Mesenchymal stem cell (in vitro differentiated cells and primary cell): ENCODE measurements around the gene ANKS1B.
"Not testable (repeated sequence)": the region's sequence is repeated elsewhere in the genome, so short reads cannot be mapped to it uniquely, and the experiment has no call there.

ENCODE experiments used
- DNase-seq: peaks from one replicate; pipeline ENCODE4 v3.0.0-alpha.2; 2013
- H2AFZ ChIP-seq: one replicate; pipeline ENCODE4 v1.6.1; 2013; ENCODE audit warnings: low read depth, mild to moderate bottlenecking, control low read depth, inconsistent platforms, low read length, moderate library complexity
- H2AK5ac ChIP-seq: 2 replicates; pipeline ENCODE4 v1.6.1; 2013; ENCODE audit warnings: low read length, moderate library complexity, mild to moderate bottlenecking, inconsistent platforms; ENCODE audit not compliant: severe bottlenecking
- H2BK120ac ChIP-seq: one replicate; pipeline ENCODE4 v1.6.1; 2013; ENCODE audit warnings: low read depth, mild to moderate bottlenecking, inconsistent platforms, low read length, moderate library complexity
- H2BK12ac ChIP-seq, 2 experiments: one replicate each; pipeline ENCODE4 v1.6.1; 2013; ENCODE audit warnings: inconsistent platforms in 2 of 2, low read length in 2 of 2, mild to moderate bottlenecking in 2 of 2, moderate library complexity in 2 of 2, control low read depth in 1 of 2
- H2BK15ac ChIP-seq: one replicate; pipeline ENCODE4 v1.6.1; 2013; ENCODE audit warnings: mild to moderate bottlenecking, low read depth, inconsistent platforms; ENCODE audit not compliant: poor library complexity, severe bottlenecking
- H2BK5ac ChIP-seq: 2 replicates; pipeline ENCODE4 v1.6.1; 2013; ENCODE audit warnings: low read depth, mild to moderate bottlenecking, low read length, control low read depth, inconsistent platforms; ENCODE audit not compliant: poor library complexity, severe bottlenecking
- H3K14ac ChIP-seq, 2 experiments: one replicate each; pipeline ENCODE4 v1.6.1; 2013; ENCODE audit warnings: inconsistent platforms in 2 of 2, low read length in 2 of 2, control low read depth in 1 of 2, mild to moderate bottlenecking in 1 of 2, moderate library complexity in 1 of 2
- H3K18ac ChIP-seq, 2 experiments: one replicate each; pipeline ENCODE4 v1.6.1; 2013; ENCODE audit warnings: inconsistent platforms in 2 of 2, low read length in 2 of 2, control low read depth in 1 of 2, low read depth in 1 of 2, mild to moderate bottlenecking in 1 of 2
- H3K23ac ChIP-seq, 2 experiments: one replicate each; pipeline ENCODE4 v1.6.1; 2013; ENCODE audit warnings: inconsistent platforms in 2 of 2, low read length in 2 of 2, mild to moderate bottlenecking in 2 of 2, moderate library complexity in 2 of 2, control low read depth in 1 of 2
- H3K27ac ChIP-seq: 2 replicates; pipeline ENCODE4 v1.5.1; 2013; ENCODE audit warnings: mild to moderate bottlenecking, moderate library complexity, low read length, control low read depth, inconsistent platforms; ENCODE audit not compliant: poor library complexity, severe bottlenecking
- H3K27me3 ChIP-seq, 2 experiments: 2 replicates each; pipeline versions ENCODE4 v1.6.1 to v1.7.0; 2013; ENCODE audit warnings: low read length in 2 of 2, mild to moderate bottlenecking in 2 of 2, moderate library complexity in 2 of 2, control low read depth in 1 of 2, inconsistent platforms in 1 of 2; ENCODE audit not compliant: control insufficient read depth in 1 of 2, insufficient read depth in 1 of 2
- H3K36me3 ChIP-seq, 2 experiments: 2 replicates each; pipeline versions ENCODE4 v1.6.1 to v1.7.0; 2013; ENCODE audit warnings: low read length in 2 of 2, control low read depth in 1 of 2, inconsistent platforms in 1 of 2, low read depth in 1 of 2, mild to moderate bottlenecking in 1 of 2; ENCODE audit not compliant: insufficient read depth in 2 of 2, control insufficient read depth in 1 of 2
- H3K4ac ChIP-seq, 2 experiments: one replicate each; pipeline ENCODE4 v1.6.1; 2013; ENCODE audit warnings: inconsistent platforms in 2 of 2, low read length in 2 of 2, mild to moderate bottlenecking in 2 of 2, moderate library complexity in 2 of 2, control low read depth in 1 of 2, low read depth in 1 of 2
- H3K4me1 ChIP-seq: 2 replicates; pipeline ENCODE4 v1.6.1; 2013; ENCODE audit warnings: low read depth, low read length, control low read depth; ENCODE audit not compliant: control insufficient read depth, insufficient read depth
- H3K4me2 ChIP-seq: 2 replicates; pipeline ENCODE4 v1.6.1; 2013; ENCODE audit warnings: low read length, mild to moderate bottlenecking, inconsistent platforms; ENCODE audit not compliant: poor library complexity, severe bottlenecking
- H3K4me3 ChIP-seq, 2 experiments: 2 replicates each; pipeline versions ENCODE4 v1.5.1 to v1.7.0; 2013; ENCODE audit warnings: low read length in 2 of 2, mild to moderate bottlenecking in 2 of 2, control low read depth in 1 of 2, low read depth in 1 of 2; ENCODE audit not compliant: insufficient read depth in 1 of 2
- H3K79me1 ChIP-seq: replicated peaks from 2 replicates; pipeline ENCODE4 v1.6.1; 2013; ENCODE audit warnings: mild to moderate bottlenecking, control low read depth, low read length, inconsistent platforms; ENCODE audit not compliant: poor library complexity, severe bottlenecking
- H3K9ac ChIP-seq: 2 replicates; pipeline ENCODE4 v1.7.0; 2013; ENCODE audit warnings: mild to moderate bottlenecking, low read length, moderate library complexity
- H3K9me3 ChIP-seq: 2 replicates; pipeline ENCODE4 v1.7.0; 2013; ENCODE audit warnings: mild to moderate bottlenecking, low read length; ENCODE audit not compliant: control insufficient read depth
- H4K8ac ChIP-seq: one replicate; pipeline ENCODE4 v1.6.1; 2013; ENCODE audit warnings: inconsistent platforms, mild to moderate bottlenecking, low read length, moderate library complexity
- H4K91ac ChIP-seq: one replicate; pipeline ENCODE4 v1.6.1; 2013; ENCODE audit warnings: mild to moderate bottlenecking, low read length, inconsistent platforms
- WGBS: methylation state at CpG from one replicate; pipeline ENCODE4 v1.1.7; 2013; ENCODE audit warnings: mixed read lengths; 5-methylcytosine and 5-hydroxymethylcytosine counted together

Gene ANKS1B

GRCh38 chr12:99039367-99040120 lies 945.2 kb downstream of the ANKS1B start:
- no peak overlapping the region for H3K4me3 ChIP-seq
- no peak overlapping the region for H3K4ac ChIP-seq
- H4K91ac ChIP-seq: no peak overlapping the region
- H4K8ac ChIP-seq: no peak overlapping the region
- H2AFZ ChIP-seq: no peak overlapping the region
- H3K36me3 ChIP-seq: no peaks in the 10 kb centered on the region
- no peak overlapping the region for H2BK5ac ChIP-seq
- 77% methylated on average over 5 of the region's 9 CpGs for WGBS
- no peak overlapping the region for H2BK15ac ChIP-seq
- H3K27me3 ChIP-seq: peaks cover 0 to 9% of the 10 kb centered on the region in 2 experiments
- H2BK120ac ChIP-seq: no peak overlapping the region
- no peaks in the 10 kb centered on the region for H3K4me1 ChIP-seq
- H2AK5ac ChIP-seq: no peak overlapping the region
- no peak overlapping the region for H3K4me2 ChIP-seq
- H3K79me1 ChIP-seq: no peaks in the 10 kb centered on the region
- H3K27ac ChIP-seq: no peak overlapping the region
- no peaks in the 10 kb centered on the region for H3K9me3 ChIP-seq
- no peak overlapping the region for H2BK12ac ChIP-seq
- H3K18ac ChIP-seq: no peak overlapping the region
- DNase-seq: no peak
- no peak overlapping the region for H3K9ac ChIP-seq
- H3K14ac ChIP-seq: no peak overlapping the region
- no peak overlapping the region for H3K23ac ChIP-seq

GRCh38 chr12:99036566-99036965 lies 948.2 kb downstream of the ANKS1B start:
- H4K8ac ChIP-seq: no peak overlapping the region
- H3K27me3 ChIP-seq: peaks cover 0 to 6% of the 10 kb centered on the region in 2 experiments
- H3K4me3 ChIP-seq: no peak overlapping the region
- H3K79me1 ChIP-seq: no peaks in the 10 kb centered on the region
- no peak overlapping the region for H3K4me2 ChIP-seq
- H2BK15ac ChIP-seq: no peak overlapping the region
- no peak overlapping the region for H4K91ac ChIP-seq
- H3K4ac ChIP-seq: no peak overlapping the region
- H3K14ac ChIP-seq: no peak overlapping the region
- no peaks in the 10 kb centered on the region for H3K36me3 ChIP-seq
- H2BK120ac ChIP-seq: no peak overlapping the region
- no peak overlapping the region for H3K23ac ChIP-seq
- no peak overlapping the region for H2AFZ ChIP-seq
- no peak for DNase-seq
- no peak overlapping the region for H2AK5ac ChIP-seq
- no peaks in the 10 kb centered on the region for H3K9me3 ChIP-seq
- H3K4me1 ChIP-seq: no peaks in the 10 kb centered on the region
- no peak overlapping the region for H2BK12ac ChIP-seq
- no peak overlapping the region for H2BK5ac ChIP-seq
- no peak overlapping the region for H3K27ac ChIP-seq
- no peak overlapping the region for H3K18ac ChIP-seq
- H3K9ac ChIP-seq: no peak overlapping the region

GRCh38 chr12:99035803-99036202 lies 948.9 kb downstream of the ANKS1B start:
- no peak overlapping the region for H3K4me3 ChIP-seq
- H3K27me3 ChIP-seq: peaks cover 0 to 8% of the 10 kb centered on the region in 2 experiments
- no peaks in the 10 kb centered on the region for H3K36me3 ChIP-seq
- no peak overlapping the region for H2BK5ac ChIP-seq
- no peak overlapping the region for H3K4ac ChIP-seq
- no peak overlapping the region for H3K14ac ChIP-seq
- no peak overlapping the region for H3K9ac ChIP-seq
- no peak overlapping the region for H3K18ac ChIP-seq
- no peak overlapping the region for H3K23ac ChIP-seq
- H2BK15ac ChIP-seq: no peak overlapping the region
- no peaks in the 10 kb centered on the region for H3K4me1 ChIP-seq
- H3K4me2 ChIP-seq: no peak overlapping the region
- no peak overlapping the region for H3K27ac ChIP-seq
- no peak overlapping the region for H2BK12ac ChIP-seq
- H4K91ac ChIP-seq: no peak overlapping the region
- no peak overlapping the region for H4K8ac ChIP-seq
- no peak for DNase-seq
- no peak overlapping the region for H2AFZ ChIP-seq
- no peak overlapping the region for H2AK5ac ChIP-seq
- no peaks in the 10 kb centered on the region for H3K9me3 ChIP-seq
- whole genome bisulfite sequencing: 64% methylated on average over 5 of the region's 5 CpGs
- no peaks in the 10 kb centered on the region for H3K79me1 ChIP-seq
- H2BK120ac ChIP-seq: no peak overlapping the region

GRCh38 chr12:99034201-99034600 lies 950.5 kb downstream of the ANKS1B start:
- not testable (repeated sequence) for H3K23ac ChIP-seq, H3K36me3 ChIP-seq, H3K4me1 ChIP-seq, H3K4ac ChIP-seq, H2BK5ac ChIP-seq, H3K4me3 ChIP-seq, H3K79me1 ChIP-seq, H3K14ac ChIP-seq, H2BK15ac ChIP-seq, H2BK120ac ChIP-seq, H2AFZ ChIP-seq, H3K27me3 ChIP-seq, DNase-seq, H3K27ac ChIP-seq, H4K91ac ChIP-seq, H4K8ac ChIP-seq, H3K9ac ChIP-seq, H2AK5ac ChIP-seq, H3K4me2 ChIP-seq, H2BK12ac ChIP-seq, H3K9me3 ChIP-seq, H3K18ac ChIP-seq
- 95% methylated on average over 4 of the region's 4 CpGs for WGBS
